Measurements from ENCODE around the gene CPNE8. TPM values are rescaled to one million over a fixed set of nuclear protein-coding genes. Genes with fewer than 3 reads are reported as not detected.

Gene CPNE8
- total RNA-seq, 2 donors from 2014 or later, result 8.7 to 18.0 TPM

DNA sequence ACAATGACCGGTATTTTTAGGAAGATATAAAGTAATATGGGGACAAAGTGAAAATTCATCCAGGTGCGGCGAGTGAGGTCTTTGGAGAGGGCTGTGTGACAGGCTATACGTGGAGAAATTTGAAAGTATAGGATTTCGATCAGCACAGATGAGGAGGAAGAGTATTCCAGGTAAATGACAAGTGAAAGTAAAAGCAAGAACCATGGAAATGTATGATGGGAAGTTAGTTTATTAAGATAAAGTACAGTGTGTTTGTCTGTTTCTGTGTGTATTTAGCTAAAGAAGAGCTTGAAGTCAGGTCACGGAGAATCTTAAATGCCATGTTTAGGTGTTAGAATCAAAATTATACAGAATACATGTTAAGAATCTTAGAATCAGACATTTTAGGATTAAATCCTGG, 239.0 kb downstream of the CPNE8 start:
- WGBS, 2 experiments (ENCODE audit: insufficient coverage in 1 of 2, insufficient read length in 1 of 2), result 95 to 97% methylated on average over 5 to 6 of the region's 6 CpGs
- no peak overlapping the region for H3K27ac Mint-ChIP-seq
- H3K4me3 Mint-ChIP-seq, result no peak overlapping the region

DNA sequence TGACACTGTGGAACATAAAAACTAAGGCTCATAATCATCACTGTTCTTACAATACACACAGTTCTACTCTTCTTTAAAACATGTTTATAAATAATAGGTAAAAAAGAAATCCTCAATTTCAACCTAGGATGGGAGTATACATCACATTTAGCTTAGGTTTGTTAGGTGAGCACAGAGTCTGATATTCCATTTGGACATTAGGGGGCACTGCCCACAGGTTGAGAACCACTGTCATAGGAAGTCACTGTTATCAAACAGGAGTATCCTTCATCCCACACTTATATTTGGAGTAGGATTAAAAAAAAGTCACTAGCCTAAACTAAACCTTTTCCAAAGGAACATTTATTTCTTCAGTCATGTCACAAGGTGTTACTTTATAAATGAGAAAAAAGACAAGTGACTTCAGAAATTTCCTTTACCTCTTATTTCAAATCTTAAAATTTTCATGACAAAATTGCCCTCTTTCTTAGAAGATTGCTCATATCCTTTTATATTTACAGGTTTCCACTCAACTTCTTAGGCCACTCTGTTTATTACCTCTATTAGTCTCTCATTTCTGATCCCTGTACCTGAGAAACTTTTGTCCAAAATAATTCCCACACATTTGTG, 240.6 kb downstream of the CPNE8 start:
- peaks cover 7% of the 10 kb centered on the region for H3K9me3 ChIP-seq (ENCODE audit: control insufficient read depth, low read length)
- no peak overlapping the region for H3K4me3 ChIP-seq (ENCODE audit: low read length)
- H3K27me3 ChIP-seq (ENCODE audit: control insufficient read depth, insufficient read depth, low read length, poor library complexity, severe bottlenecking), result no peaks in the 10 kb centered on the region
- H3K36me3 ChIP-seq (ENCODE audit: control insufficient read depth, insufficient read depth, low read length), result no peaks in the 10 kb centered on the region
- peaks cover 22% of the 10 kb centered on the region for H3K9me3 Mint-ChIP-seq
- H3K4me1 ChIP-seq (ENCODE audit: control insufficient read depth, insufficient read depth, low read length), result peaks cover 2% of the 10 kb centered on the region
- TF ChIP-seq, protein P1, sequence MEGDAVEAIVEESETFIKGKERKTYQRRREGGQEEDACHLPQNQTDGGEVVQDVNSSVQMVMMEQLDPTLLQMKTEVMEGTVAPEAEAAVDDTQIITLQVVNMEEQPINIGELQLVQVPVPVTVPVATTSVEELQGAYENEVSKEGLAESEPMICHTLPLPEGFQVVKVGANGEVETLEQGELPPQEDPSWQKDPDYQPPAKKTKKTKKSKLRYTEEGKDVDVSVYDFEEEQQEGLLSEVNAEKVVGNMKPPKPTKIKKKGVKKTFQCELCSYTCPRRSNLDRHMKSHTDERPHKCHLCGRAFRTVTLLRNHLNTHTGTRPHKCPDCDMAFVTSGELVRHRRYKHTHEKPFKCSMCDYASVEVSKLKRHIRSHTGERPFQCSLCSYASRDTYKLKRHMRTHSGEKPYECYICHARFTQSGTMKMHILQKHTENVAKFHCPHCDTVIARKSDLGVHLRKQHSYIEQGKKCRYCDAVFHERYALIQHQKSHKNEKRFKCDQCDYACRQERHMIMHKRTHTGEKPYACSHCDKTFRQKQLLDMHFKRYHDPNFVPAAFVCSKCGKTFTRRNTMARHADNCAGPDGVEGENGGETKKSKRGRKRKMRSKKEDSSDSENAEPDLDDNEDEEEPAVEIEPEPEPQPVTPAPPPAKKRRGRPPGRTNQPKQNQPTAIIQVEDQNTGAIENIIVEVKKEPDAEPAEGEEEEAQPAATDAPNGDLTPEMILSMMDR (conservative IDR thresholded peaks at IDR 0.05), result peak; percentile 85
- peaks cover 11% of the 10 kb centered on the region for H3K36me3 Mint-ChIP-seq (ENCODE audit: low read depth)
- no peak overlapping the region for H3K9ac ChIP-seq (ENCODE audit: extremely low read depth, low read length, poor library complexity, severe bottlenecking)
- H3K27me3 Mint-ChIP-seq (ENCODE audit: insufficient read depth), result no peaks in the 10 kb centered on the region
- peak; percentile 73 for DNase-seq
- H3K4me1 Mint-ChIP-seq, result peaks cover 6% of the 10 kb centered on the region
- H3K27ac ChIP-seq (ENCODE audit: low read depth, low read length), result no peak overlapping the region
- H3K27ac Mint-ChIP-seq, result no peak overlapping the region
- no peak overlapping the region for H3K4me3 Mint-ChIP-seq

More for the DNA sequence above, 239.0 kb downstream of the CPNE8 start:
- peaks cover 6% of the 10 kb centered on the region for H3K4me1 Mint-ChIP-seq
- Histone ChIP-seq H3K9ac (ENCODE audit: extremely low read depth, low read length, poor library complexity, severe bottlenecking) (no peak overlapping the region), H3K4me1 (ENCODE audit: control insufficient read depth, insufficient read depth, low read length) (peaks cover 2% of the 10 kb centered on the region), H3K9me3 (ENCODE audit: control insufficient read depth, low read length) (peaks cover 7% of the 10 kb centered on the region), H3K27me3 (ENCODE audit: control insufficient read depth, insufficient read depth, low read length, poor library complexity, severe bottlenecking) (no peaks in the 10 kb centered on the region), H3K4me3 (ENCODE audit: low read length) (no peak overlapping the region), H3K36me3 (ENCODE audit: control insufficient read depth, insufficient read depth, low read length) (no peaks in the 10 kb centered on the region), H3K27ac (ENCODE audit: low read depth, low read length) (no peak overlapping the region)
- TF ChIP-seq, protein P1 (conservative IDR thresholded peaks at IDR 0.05), result no peak
- DNase-seq, result no peak
- peaks cover 9% of the 10 kb centered on the region for H3K36me3 Mint-ChIP-seq (ENCODE audit: low read depth)
- peaks cover 7% of the 10 kb centered on the region for H3K9me3 Mint-ChIP-seq
- H3K27me3 Mint-ChIP-seq (ENCODE audit: insufficient read depth), result no peaks in the 10 kb centered on the region

DNA sequence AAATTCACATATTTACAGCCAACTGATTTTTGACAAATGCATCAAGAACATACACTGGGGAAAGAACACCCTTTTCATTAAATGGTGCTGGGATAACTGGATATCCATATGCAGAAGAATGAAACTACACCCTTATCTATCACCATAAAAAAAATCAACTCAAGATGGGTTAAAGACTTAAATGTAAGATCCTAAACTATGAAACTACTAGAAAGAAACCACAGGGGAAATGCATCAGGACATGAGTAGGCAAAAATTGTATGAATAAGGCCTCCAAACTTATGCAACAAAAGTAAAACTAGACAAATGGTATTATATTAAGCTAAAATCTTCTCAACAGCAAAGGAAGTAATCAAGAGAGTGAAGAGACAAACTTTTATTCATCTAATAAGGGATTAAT, 242.6 kb downstream of the CPNE8 start:
- Mint-ChIP-seq H3K27me3 (ENCODE audit: insufficient read depth) (no peaks in the 10 kb centered on the region), H3K4me1 (no peaks in the 10 kb centered on the region), H3K4me3 (no peak overlapping the region), H3K36me3 (ENCODE audit: low read depth) (peaks cover 18% of the 10 kb centered on the region), H3K9me3 (peaks cover 37% of the 10 kb centered on the region), H3K27ac (no peak overlapping the region)
- Histone ChIP-seq H3K27me3 (ENCODE audit: control insufficient read depth, insufficient read depth, low read length, poor library complexity, severe bottlenecking) (no peaks in the 10 kb centered on the region), H3K9me3 (ENCODE audit: control insufficient read depth, low read length) (peaks cover 7% of the 10 kb centered on the region), H3K27ac (ENCODE audit: low read depth, low read length) (no peak overlapping the region), H3K9ac (ENCODE audit: extremely low read depth, low read length, poor library complexity, severe bottlenecking) (no peak overlapping the region), H3K4me3 (ENCODE audit: low read length) (no peak overlapping the region), H3K4me1 (ENCODE audit: control insufficient read depth, insufficient read depth, low read length) (no peaks in the 10 kb centered on the region), H3K36me3 (ENCODE audit: control insufficient read depth, insufficient read depth, low read length) (no peaks in the 10 kb centered on the region)
- TF ChIP-seq, protein P1 (conservative IDR thresholded peaks at IDR 0.05), result no peak
- DNase-seq, result no peak
